ENCODE results near the gene DENR.
"Not testable (repeated sequence)": the region's sequence is repeated elsewhere in the genome, so short reads cannot be mapped to it uniquely, and the experiment has no call there.

DENR gene

GRCh38 chr12:122752464-122753318 is at the start of gene DENR:
DENR (plus strand) TSS chr12:122752824; CDS start chr12:122753702, 878 bp downstream.
- DNase-seq, result peak; percentile 97

- not testable (repeated sequence) for DNase-seq
Measured at GRCh38 chr12:122702890-122703611, 49.6 kb upstream of the DENR start, which contains the start of gene HCAR2. HCAR2 (minus strand) TSS chr12:122703357; CDS start chr12:122703283, 74 bp downstream.

GRCh38 chr12:122703841-122704240 is 48.8 kb upstream of the DENR start:
- DNase-seq, result not testable (repeated sequence)

- DNase-seq, result not testable (repeated sequence)
Measured at GRCh38 chr12:122709287-122709686, 43.3 kb upstream of the DENR start.

GRCh38 chr12:122710341-122710740 is 42.3 kb upstream of the DENR start:
- DNase-seq, result not testable (repeated sequence)

GRCh38 chr12:122711266-122711665 is 41.4 kb upstream of the DENR start:
- DNase-seq, result not testable (repeated sequence)

- DNase-seq, result not testable (repeated sequence)
Measured at GRCh38 chr12:122713491-122714188, 39.0 kb upstream of the DENR start.

GRCh38 chr12:122715211-122715610 is 37.4 kb upstream of the DENR start:
- DNase-seq, result not testable (repeated sequence)

- not testable (repeated sequence) for DNase-seq
Measured at GRCh38 chr12:122716658-122717057, 36.0 kb upstream of the DENR start, which contains the start of gene HCAR3. HCAR3 (minus strand) TSS chr12:122716811; CDS start chr12:122716737, 74 bp downstream.

- DNase-seq, result no peak
Measured at GRCh38 chr12:122721057-122721545, 31.5 kb upstream of the DENR start.

- DNase-seq, result no peak
Measured at GRCh38 chr12:122722387-122722786, 30.2 kb upstream of the DENR start.

GRCh38 chr12:122724641-122725243 is 27.9 kb upstream of the DENR start:
- DNase-seq, result no peak

- DNase-seq, result no peak
Measured at GRCh38 chr12:122725452-122726079, 27.1 kb upstream of the DENR start.

GRCh38 chr12:122726080-122726558 is 26.5 kb upstream of the DENR start:
- DNase-seq, result no peak

GRCh38 chr12:122729583-122730214 is 22.9 kb upstream of the DENR start:
- no peak for DNase-seq

- DNase-seq, result no peak
Measured at GRCh38 chr12:122730215-122731014, 22.2 kb upstream of the DENR start, which contains the start of gene HCAR1. HCAR1 (minus strand) TSS chr12:122730844; CDS start chr12:122730339, 505 bp downstream.

GRCh38 chr12:122732170-122732569 is 20.5 kb upstream of the DENR start:
- DNase-seq, result no peak

GRCh38 chr12:122732611-122733010 is 20.0 kb upstream of the DENR start:
- no peak for DNase-seq

GRCh38 chr12:122738571-122738970 is 14.1 kb upstream of the DENR start:
- DNase-seq, result no peak

GRCh38 chr12:122740351-122740750 is 12.3 kb upstream of the DENR start:
- no peak for DNase-seq

Data from GOT3 (cell line).